ENCODE measurements around the gene TMEM91. TPM values are rescaled to one million over a fixed set of nuclear protein-coding genes. Genes with fewer than 3 reads are reported as not detected.

TMEM91 gene
- polyA plus RNA-seq, 1 of the 3 experiments (the other 2 are of a cell fraction), result 5.7 TPM

DNA sequence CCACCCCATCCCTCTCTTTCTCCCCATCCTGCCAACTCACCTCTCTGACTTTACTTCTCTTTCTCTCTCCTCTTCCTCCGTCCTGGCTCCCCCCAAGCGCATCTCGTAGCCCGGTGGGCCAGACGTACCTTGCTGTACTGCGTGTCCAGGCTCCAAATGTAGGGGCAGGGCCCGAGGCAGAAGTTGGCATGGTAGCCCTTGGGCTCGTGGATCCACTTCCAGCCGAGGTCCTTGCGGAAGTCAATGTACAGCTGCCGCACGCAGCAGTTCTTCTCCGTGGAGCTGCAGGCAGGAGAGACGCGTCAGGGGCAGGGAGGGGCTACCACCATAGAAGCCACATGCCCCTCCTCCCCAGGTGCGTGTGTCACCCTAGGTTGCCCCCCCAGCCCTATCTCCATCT, 44.3 kb upstream of the TMEM91 start:
- Histone ChIP-seq H2AFZ (ENCODE audit: low read depth) (no peak overlapping the region), H3K4me2 (no peak overlapping the region), H3K79me2 (ENCODE audit: insufficient read depth) (peaks cover 78% of the 10 kb centered on the region), H3K4me3 (ENCODE audit: low read depth in 2 of 2, low read length in 1 of 2) (no peak overlapping the region), H3K36me3 (replicated peaks in 1 of 2; ENCODE audit: control insufficient read depth in 1 of 2, insufficient read depth in 2 of 2, low read length in 1 of 2) (peaks cover 6 to 61% of the 10 kb centered on the region in 2 experiments), H3F3A (replicated peaks; ENCODE audit: insufficient read depth) (peaks cover 54% of the 10 kb centered on the region), H4K20me1 (ENCODE audit: insufficient read depth) (peaks cover 37% of the 10 kb centered on the region), H3K27ac (ENCODE audit: low read depth in 2 of 2, low read length in 1 of 2) (peak overlapping the region in 1 of 2 experiments; percentile 11; a peak in 1 of 4 replicates), H3K9me3 (no peaks in the 10 kb centered on the region), H3K9ac (no peak overlapping the region), H3K27me3 (ENCODE audit: insufficient read depth) (no peaks in the 10 kb centered on the region), H3K9me2 (no peaks in the 10 kb centered on the region), H3K4me1 (ENCODE audit: control insufficient read depth in 1 of 2, insufficient read depth in 2 of 2, low read depth in 1 of 2, low read length in 1 of 2) (peaks cover 0 to 10% of the 10 kb centered on the region in 2 experiments; a peak in 2 of 4 replicates)
- TF ChIP-seq RFX5 (IDR thresholded peaks at IDR 0.05; ENCODE audit: low read length) (no peak), MEF2A (IDR thresholded peaks at IDR 0.05; ENCODE audit: borderline replicate concordance, low read depth) (no peak), EZH2phosphoT487 (IDR thresholded peaks at IDR 0.05; ENCODE audit: borderline replicate concordance, low read depth) (no peak), GATA2 (CRISPR knock-in tag; IDR thresholded peaks at IDR 0.05) (no peak), RAD21 (IDR thresholded peaks at IDR 0.05; ENCODE audit: low read length) (no peak), RXRA (IDR thresholded peaks at IDR 0.05; ENCODE audit: borderline replicate concordance, low read depth) (no peak), TAF1 (IDR thresholded peaks at IDR 0.05; ENCODE audit: borderline replicate concordance, low read depth, low read length) (no peak), NRF1 (IDR thresholded peaks at IDR 0.05; ENCODE audit: low read depth, low read length) (no peak), SIN3A (IDR thresholded peaks at IDR 0.05; ENCODE audit: borderline replicate concordance, low read depth, low read length) (no peak), POLR2AphosphoS5 (IDR thresholded peaks at IDR 0.05; ENCODE audit: low read depth, low read length) (no peak), YY1 (IDR thresholded peaks at IDR 0.05; ENCODE audit: low read depth) (no peak)
- TF ChIP-seq, protein P1, sequence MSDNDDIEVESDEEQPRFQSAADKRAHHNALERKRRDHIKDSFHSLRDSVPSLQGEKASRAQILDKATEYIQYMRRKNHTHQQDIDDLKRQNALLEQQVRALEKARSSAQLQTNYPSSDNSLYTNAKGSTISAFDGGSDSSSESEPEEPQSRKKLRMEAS (IDR thresholded peaks at IDR 0.05; ENCODE audit: low read depth), result no peak
- TF ChIP-seq, protein P2, sequence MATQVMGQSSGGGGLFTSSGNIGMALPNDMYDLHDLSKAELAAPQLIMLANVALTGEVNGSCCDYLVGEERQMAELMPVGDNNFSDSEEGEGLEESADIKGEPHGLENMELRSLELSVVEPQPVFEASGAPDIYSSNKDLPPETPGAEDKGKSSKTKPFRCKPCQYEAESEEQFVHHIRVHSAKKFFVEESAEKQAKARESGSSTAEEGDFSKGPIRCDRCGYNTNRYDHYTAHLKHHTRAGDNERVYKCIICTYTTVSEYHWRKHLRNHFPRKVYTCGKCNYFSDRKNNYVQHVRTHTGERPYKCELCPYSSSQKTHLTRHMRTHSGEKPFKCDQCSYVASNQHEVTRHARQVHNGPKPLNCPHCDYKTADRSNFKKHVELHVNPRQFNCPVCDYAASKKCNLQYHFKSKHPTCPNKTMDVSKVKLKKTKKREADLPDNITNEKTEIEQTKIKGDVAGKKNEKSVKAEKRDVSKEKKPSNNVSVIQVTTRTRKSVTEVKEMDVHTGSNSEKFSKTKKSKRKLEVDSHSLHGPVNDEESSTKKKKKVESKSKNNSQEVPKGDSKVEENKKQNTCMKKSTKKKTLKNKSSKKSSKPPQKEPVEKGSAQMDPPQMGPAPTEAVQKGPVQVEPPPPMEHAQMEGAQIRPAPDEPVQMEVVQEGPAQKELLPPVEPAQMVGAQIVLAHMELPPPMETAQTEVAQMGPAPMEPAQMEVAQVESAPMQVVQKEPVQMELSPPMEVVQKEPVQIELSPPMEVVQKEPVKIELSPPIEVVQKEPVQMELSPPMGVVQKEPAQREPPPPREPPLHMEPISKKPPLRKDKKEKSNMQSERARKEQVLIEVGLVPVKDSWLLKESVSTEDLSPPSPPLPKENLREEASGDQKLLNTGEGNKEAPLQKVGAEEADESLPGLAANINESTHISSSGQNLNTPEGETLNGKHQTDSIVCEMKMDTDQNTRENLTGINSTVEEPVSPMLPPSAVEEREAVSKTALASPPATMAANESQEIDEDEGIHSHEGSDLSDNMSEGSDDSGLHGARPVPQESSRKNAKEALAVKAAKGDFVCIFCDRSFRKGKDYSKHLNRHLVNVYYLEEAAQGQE (IDR thresholded peaks at IDR 0.05; ENCODE audit: low read depth, low read length), result no peak
- TF ChIP-seq, protein P3, sequence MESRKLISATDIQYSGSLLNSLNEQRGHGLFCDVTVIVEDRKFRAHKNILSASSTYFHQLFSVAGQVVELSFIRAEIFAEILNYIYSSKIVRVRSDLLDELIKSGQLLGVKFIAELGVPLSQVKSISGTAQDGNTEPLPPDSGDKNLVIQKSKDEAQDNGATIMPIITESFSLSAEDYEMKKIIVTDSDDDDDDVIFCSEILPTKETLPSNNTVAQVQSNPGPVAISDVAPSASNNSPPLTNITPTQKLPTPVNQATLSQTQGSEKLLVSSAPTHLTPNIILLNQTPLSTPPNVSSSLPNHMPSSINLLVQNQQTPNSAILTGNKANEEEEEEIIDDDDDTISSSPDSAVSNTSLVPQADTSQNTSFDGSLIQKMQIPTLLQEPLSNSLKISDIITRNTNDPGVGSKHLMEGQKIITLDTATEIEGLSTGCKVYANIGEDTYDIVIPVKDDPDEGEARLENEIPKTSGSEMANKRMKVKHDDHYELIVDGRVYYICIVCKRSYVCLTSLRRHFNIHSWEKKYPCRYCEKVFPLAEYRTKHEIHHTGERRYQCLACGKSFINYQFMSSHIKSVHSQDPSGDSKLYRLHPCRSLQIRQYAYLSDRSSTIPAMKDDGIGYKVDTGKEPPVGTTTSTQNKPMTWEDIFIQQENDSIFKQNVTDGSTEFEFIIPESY (IDR thresholded peaks at IDR 0.05; ENCODE audit: borderline replicate concordance, low read depth), result no peak
- TF ChIP-seq, protein P4, sequence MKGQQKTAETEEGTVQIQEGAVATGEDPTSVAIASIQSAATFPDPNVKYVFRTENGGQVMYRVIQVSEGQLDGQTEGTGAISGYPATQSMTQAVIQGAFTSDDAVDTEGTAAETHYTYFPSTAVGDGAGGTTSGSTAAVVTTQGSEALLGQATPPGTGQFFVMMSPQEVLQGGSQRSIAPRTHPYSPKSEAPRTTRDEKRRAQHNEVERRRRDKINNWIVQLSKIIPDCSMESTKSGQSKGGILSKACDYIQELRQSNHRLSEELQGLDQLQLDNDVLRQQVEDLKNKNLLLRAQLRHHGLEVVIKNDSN (IDR thresholded peaks at IDR 0.05; ENCODE audit: borderline replicate concordance, low read depth), result no peak
- TF ChIP-seq, protein P5, sequence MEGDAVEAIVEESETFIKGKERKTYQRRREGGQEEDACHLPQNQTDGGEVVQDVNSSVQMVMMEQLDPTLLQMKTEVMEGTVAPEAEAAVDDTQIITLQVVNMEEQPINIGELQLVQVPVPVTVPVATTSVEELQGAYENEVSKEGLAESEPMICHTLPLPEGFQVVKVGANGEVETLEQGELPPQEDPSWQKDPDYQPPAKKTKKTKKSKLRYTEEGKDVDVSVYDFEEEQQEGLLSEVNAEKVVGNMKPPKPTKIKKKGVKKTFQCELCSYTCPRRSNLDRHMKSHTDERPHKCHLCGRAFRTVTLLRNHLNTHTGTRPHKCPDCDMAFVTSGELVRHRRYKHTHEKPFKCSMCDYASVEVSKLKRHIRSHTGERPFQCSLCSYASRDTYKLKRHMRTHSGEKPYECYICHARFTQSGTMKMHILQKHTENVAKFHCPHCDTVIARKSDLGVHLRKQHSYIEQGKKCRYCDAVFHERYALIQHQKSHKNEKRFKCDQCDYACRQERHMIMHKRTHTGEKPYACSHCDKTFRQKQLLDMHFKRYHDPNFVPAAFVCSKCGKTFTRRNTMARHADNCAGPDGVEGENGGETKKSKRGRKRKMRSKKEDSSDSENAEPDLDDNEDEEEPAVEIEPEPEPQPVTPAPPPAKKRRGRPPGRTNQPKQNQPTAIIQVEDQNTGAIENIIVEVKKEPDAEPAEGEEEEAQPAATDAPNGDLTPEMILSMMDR (IDR thresholded peaks at IDR 0.05), result no peak
- ChIA-PET CTCF (interaction anchor here (0.9 to 2.3 kb wide), 2 partner anchors 21 to 24 kb away, joined by 3 to 8 read pairs; no protein-coding TSS in a partner anchor), POLR2A (no interaction called here)
- 92% methylated on average over 16 of the region's 16 CpGs for WGBS (ENCODE audit: low lambda C conversion rate)
- no peak for DNase-seq

Measured in SK-N-SH (cell line).